Thyroid gland (tissue), 4 donors: ENCODE results near the gene DHH. TPM values are rescaled to one million over a fixed set of nuclear protein-coding genes. Genes with fewer than 3 reads are reported as not detected.
A peak's percentile ranks its signal among the peaks of the same experiment; 100 is the strongest.

Experiments
- DNase-seq, 2 donors: peaks; one replicate each; pipeline ENCODE4 v3.0.0-alpha.2; 2019
- H3K27ac ChIP-seq, 3 donors: fragments of 200-600 bp; sonication (generic); 1 replicate in 2 of 3; 2 replicates in 1 of 3; pipeline ENCODE4 v1.5.1; 2016 to 2019; ENCODE audit warnings: mild to moderate bottlenecking in 1 of 3, moderate library complexity in 1 of 3
- H3K27me3 ChIP-seq: fragments of 200-600 bp; sonication (generic); one replicate; pipeline ENCODE4 v1.5.1; 2019
- H3K36me3 ChIP-seq, 2 donors: fragments of 200-600 bp; sonication (generic); one replicate each; pipeline ENCODE4 v1.5.1; 2016 to 2019
- H3K4me1 ChIP-seq, 2 donors: fragments of 200-600 bp; sonication (generic); one replicate each; pipeline ENCODE4 v1.5.1; 2017 to 2019
- H3K4me3 ChIP-seq, 3 donors: fragments of 200-600 bp; sonication (generic); replicated peaks in 1 of 3; 1 replicate in 2 of 3; 2 replicates in 1 of 3; pipeline ENCODE4 v1.5.1; 2016; ENCODE audit warnings: mild to moderate bottlenecking in 1 of 3
- H3K9me3 ChIP-seq: fragments of 200-600 bp; sonication (generic); one replicate; pipeline ENCODE4 v1.5.1; 2017
- CTCF ChIP-seq, 6 experiments: fragments of 200-600 bp in 3 of 6; fragments of 450-650 bp in 3 of 6; sonication (generic) in 3 of 6; IDR thresholded peaks; one replicate each; pipeline ENCODE4 v1.5.1; 2016 to 2019; ENCODE audit warnings: antibody characterized with exemption in 6 of 6, mild to moderate bottlenecking in 2 of 6, inconsistent platforms in 1 of 6, moderate library complexity in 1 of 6
- POLR2A ChIP-seq, 2 donors: fragments of 450-650 bp; IDR thresholded peaks; one replicate each; pipeline ENCODE4 v1.6.1; 2017; ENCODE audit warnings: antibody characterized with exemption in 2 of 2, mild to moderate bottlenecking in 2 of 2, moderate library complexity in 1 of 2
- WGBS, 2 donors: methylation state at CpG; one replicate each; pipeline ENCODE4 v1.1.5; 2017; 5-methylcytosine and 5-hydroxymethylcytosine counted together
- intact Hi-C: fragments of 100-400 bp; cut with DNase I; formaldehyde crosslinking; loops from one replicate; pipeline ENCODE4 v1.15.1; 2023
- total RNA-seq, 4 donors: library from RNA; depleted of rRNA; stranded (reverse); fragments of >200 nt; gene quantifications; one replicate each; pipeline ENCODE4 v1.2.3, GENCODE V29; 2016

Gene DHH
- total RNA-seq, 4 donors from 2014 or later: 0.17 to 0.94 (median 0.44) TPM

GRCh38 chr12:49108958-49109404, 14.4 kb upstream of the DHH start:
- peaks cover 20 to 49% of the 10 kb centered on the region in 2 donors for H3K4me1 ChIP-seq
- peak; percentile 52 to 61 for DNase-seq
- 35 to 36% methylated on average over 4 of the region's 4 CpGs for WGBS, 2 donors
- H3K9me3 ChIP-seq: no peaks in the 10 kb centered on the region
- peak overlapping the region; percentile 92 to 98 (median 96) for H3K27ac ChIP-seq
- TF ChIP-seq POLR2A (IDR thresholded peaks at IDR 0.05): peak in 1 of 2 donors; percentile 39
- no peak for TF ChIP-seq CTCF (IDR thresholded peaks at IDR 0.05)
- peak overlapping the region in 1 of 3 donors; percentile 92 for H3K4me3 ChIP-seq
- intact Hi-C loops: no loop called here
- no peaks in the 10 kb centered on the region for H3K27me3 ChIP-seq
- peaks cover under 1 to 4% of the 10 kb centered on the region in 2 donors for H3K36me3 ChIP-seq

GRCh38 chr12:49105504-49106084, 11.0 kb upstream of the DHH start:
- intact Hi-C loops: no loop called here
- Histone ChIP-seq H3K27me3 (no peaks in the 10 kb centered on the region), H3K9me3 (no peaks in the 10 kb centered on the region), H3K4me1 (peaks cover 17 to 49% of the 10 kb centered on the region in 2 donors), H3K4me3 (no peak overlapping the region), H3K36me3 (peaks cover 26 to 32% of the 10 kb centered on the region in 2 donors), H3K27ac (peak overlapping the region in 1 of 3 donors; percentile 22)
- 82 to 88% methylated on average over 9 of the region's 9 CpGs for WGBS, 2 donors
- TF ChIP-seq CTCF (IDR thresholded peaks at IDR 0.05) (no peak), POLR2A (IDR thresholded peaks at IDR 0.05) (no peak)
- no peak for DNase-seq

GRCh38 chr12:49104822-49105221, 10.2 kb upstream of the DHH start:
- no peak for DNase-seq
- Histone ChIP-seq H3K4me1 (peaks cover 16 to 49% of the 10 kb centered on the region in 2 donors), H3K36me3 (peaks cover 34 to 40% of the 10 kb centered on the region in 2 donors), H3K27me3 (no peaks in the 10 kb centered on the region), H3K4me3 (no peak overlapping the region), H3K9me3 (no peaks in the 10 kb centered on the region), H3K27ac (no peak overlapping the region)
- intact Hi-C loops: no loop called here
- 90 to 95% methylated on average over 2 to 3 of the region's 3 CpGs for WGBS, 2 donors
- no peak for TF ChIP-seq POLR2A (IDR thresholded peaks at IDR 0.05)
- TF ChIP-seq CTCF (IDR thresholded peaks at IDR 0.05): no peak

- Histone ChIP-seq H3K4me1 (peaks cover 0 to 9% of the 10 kb centered on the region in 2 donors), H3K36me3 (peaks cover 55 to 72% of the 10 kb centered on the region in 2 donors), H3K9me3 (no peaks in the 10 kb centered on the region), H3K27ac (no peak overlapping the region), H3K4me3 (no peak overlapping the region), H3K27me3 (no peaks in the 10 kb centered on the region)
- DNase-seq: no peak
- TF ChIP-seq POLR2A (IDR thresholded peaks at IDR 0.05) (no peak), CTCF (IDR thresholded peaks at IDR 0.05) (no peak)
- 95% methylated on average over 6 of the region's 6 CpGs for whole genome bisulfite sequencing, 2 donors
- intact Hi-C loops: no loop called here
These were observed 5.8 kb upstream of the DHH start for GRCh38 chr12:49100380-49100779.

GRCh38 chr12:49098703-49099102, 4.1 kb upstream of the DHH start:
- Histone ChIP-seq H3K4me1 (peaks cover 11 to 13% of the 10 kb centered on the region in 2 donors), H3K36me3 (peaks cover 52 to 65% of the 10 kb centered on the region in 2 donors), H3K27ac (no peak overlapping the region), H3K27me3 (no peaks in the 10 kb centered on the region), H3K9me3 (no peaks in the 10 kb centered on the region), H3K4me3 (no peak overlapping the region)
- no peak for DNase-seq
- WGBS, 2 donors: 91 to 95% methylated on average over 2 of the region's 2 CpGs
- intact Hi-C loops: no loop called here
- TF ChIP-seq POLR2A (IDR thresholded peaks at IDR 0.05): no peak
